ENCODE data around the gene CYP4F22.

CYP4F22 gene

GRCh38 chr19:15538774-15539173 is 30.4 kb downstream of the CYP4F22 start:
- no peak for DNase-seq

GRCh38 chr19:15539638-15540037 is 31.3 kb downstream of the CYP4F22 start:
- no peak for DNase-seq

- no peak for DNase-seq
Measured at GRCh38 chr19:15540435-15540834, 32.1 kb downstream of the CYP4F22 start.

- no peak for DNase-seq
Measured at GRCh38 chr19:15544283-15544682, 36.0 kb downstream of the CYP4F22 start.

- DNase-seq: no peak
Measured at GRCh38 chr19:15544970-15545369, 36.6 kb downstream of the CYP4F22 start.

GRCh38 chr19:15548648-15549047 is 40.3 kb downstream of the CYP4F22 start:
- DNase-seq: no peak

- DNase-seq: no peak
Measured at GRCh38 chr19:15549581-15549980, 41.3 kb downstream of the CYP4F22 start.

- DNase-seq: no peak
Measured at GRCh38 chr19:15550273-15550672, 41.9 kb downstream of the CYP4F22 start.

- DNase-seq: no peak
Measured at GRCh38 chr19:15550929-15551292, 42.6 kb downstream of the CYP4F22 start.

GRCh38 chr19:15551293-15552004 is 43.1 kb downstream of the CYP4F22 start:
- peak; percentile 36 for DNase-seq

GRCh38 chr19:15555021-15555420 is 46.7 kb downstream of the CYP4F22 start:
- no peak for DNase-seq

GRCh38 chr19:15555759-15556633 is 47.7 kb downstream of the CYP4F22 start:
- peak; percentile 90 for DNase-seq

- no peak for DNase-seq
Measured at GRCh38 chr19:15556634-15557181, 48.4 kb downstream of the CYP4F22 start.

- DNase-seq: no peak
Measured at GRCh38 chr19:15557223-15557622, 48.9 kb downstream of the CYP4F22 start.

- DNase-seq: no peak
Measured at GRCh38 chr19:15562145-15562544, 53.8 kb downstream of the CYP4F22 start.

- DNase-seq: no peak
Measured at GRCh38 chr19:15562861-15563260, 54.5 kb downstream of the CYP4F22 start.

GRCh38 chr19:15563325-15563794 is 55.0 kb downstream of the CYP4F22 start:
- no peak for DNase-seq

GRCh38 chr19:15563931-15564330 is 55.6 kb downstream of the CYP4F22 start:
- DNase-seq: no peak

- no peak for DNase-seq
Measured at GRCh38 chr19:15564534-15565168, 56.3 kb downstream of the CYP4F22 start.

GRCh38 chr19:15570420-15570819 is 62.1 kb downstream of the CYP4F22 start:
- no peak for DNase-seq

- DNase-seq: no peak
Measured at GRCh38 chr19:15575406-15575805, 67.1 kb downstream of the CYP4F22 start.

- DNase-seq: no peak
Measured at GRCh38 chr19:15576526-15577156, 68.3 kb downstream of the CYP4F22 start.
